ENCODE measurements around the gene INPP5J.

GRCh38 chr22:31091106-31091975 is 31.4 kb upstream of the INPP5J start:
- TF ChIP-seq, protein P1, sequence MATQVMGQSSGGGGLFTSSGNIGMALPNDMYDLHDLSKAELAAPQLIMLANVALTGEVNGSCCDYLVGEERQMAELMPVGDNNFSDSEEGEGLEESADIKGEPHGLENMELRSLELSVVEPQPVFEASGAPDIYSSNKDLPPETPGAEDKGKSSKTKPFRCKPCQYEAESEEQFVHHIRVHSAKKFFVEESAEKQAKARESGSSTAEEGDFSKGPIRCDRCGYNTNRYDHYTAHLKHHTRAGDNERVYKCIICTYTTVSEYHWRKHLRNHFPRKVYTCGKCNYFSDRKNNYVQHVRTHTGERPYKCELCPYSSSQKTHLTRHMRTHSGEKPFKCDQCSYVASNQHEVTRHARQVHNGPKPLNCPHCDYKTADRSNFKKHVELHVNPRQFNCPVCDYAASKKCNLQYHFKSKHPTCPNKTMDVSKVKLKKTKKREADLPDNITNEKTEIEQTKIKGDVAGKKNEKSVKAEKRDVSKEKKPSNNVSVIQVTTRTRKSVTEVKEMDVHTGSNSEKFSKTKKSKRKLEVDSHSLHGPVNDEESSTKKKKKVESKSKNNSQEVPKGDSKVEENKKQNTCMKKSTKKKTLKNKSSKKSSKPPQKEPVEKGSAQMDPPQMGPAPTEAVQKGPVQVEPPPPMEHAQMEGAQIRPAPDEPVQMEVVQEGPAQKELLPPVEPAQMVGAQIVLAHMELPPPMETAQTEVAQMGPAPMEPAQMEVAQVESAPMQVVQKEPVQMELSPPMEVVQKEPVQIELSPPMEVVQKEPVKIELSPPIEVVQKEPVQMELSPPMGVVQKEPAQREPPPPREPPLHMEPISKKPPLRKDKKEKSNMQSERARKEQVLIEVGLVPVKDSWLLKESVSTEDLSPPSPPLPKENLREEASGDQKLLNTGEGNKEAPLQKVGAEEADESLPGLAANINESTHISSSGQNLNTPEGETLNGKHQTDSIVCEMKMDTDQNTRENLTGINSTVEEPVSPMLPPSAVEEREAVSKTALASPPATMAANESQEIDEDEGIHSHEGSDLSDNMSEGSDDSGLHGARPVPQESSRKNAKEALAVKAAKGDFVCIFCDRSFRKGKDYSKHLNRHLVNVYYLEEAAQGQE (IDR thresholded peaks at IDR 0.05; ENCODE audit: borderline replicate concordance) = no peak
- TF ChIP-seq EP300 (conservative IDR thresholded peaks at IDR 0.05; ENCODE audit: poor library complexity, severe bottlenecking) (no peak), POLR2AphosphoS5 (IDR thresholded peaks at IDR 0.05) (no peak), TAF1 (IDR thresholded peaks at IDR 0.05; ENCODE audit: low read depth) (no peak), RAD21 (conservative IDR thresholded peaks at IDR 0.05) (no peak), EZH2 (IDR thresholded peaks at IDR 0.05; ENCODE audit: borderline replicate concordance, insufficient read depth, low read length, poor library complexity, severe bottlenecking) (no peak)
- TF ChIP-seq, protein P2, sequence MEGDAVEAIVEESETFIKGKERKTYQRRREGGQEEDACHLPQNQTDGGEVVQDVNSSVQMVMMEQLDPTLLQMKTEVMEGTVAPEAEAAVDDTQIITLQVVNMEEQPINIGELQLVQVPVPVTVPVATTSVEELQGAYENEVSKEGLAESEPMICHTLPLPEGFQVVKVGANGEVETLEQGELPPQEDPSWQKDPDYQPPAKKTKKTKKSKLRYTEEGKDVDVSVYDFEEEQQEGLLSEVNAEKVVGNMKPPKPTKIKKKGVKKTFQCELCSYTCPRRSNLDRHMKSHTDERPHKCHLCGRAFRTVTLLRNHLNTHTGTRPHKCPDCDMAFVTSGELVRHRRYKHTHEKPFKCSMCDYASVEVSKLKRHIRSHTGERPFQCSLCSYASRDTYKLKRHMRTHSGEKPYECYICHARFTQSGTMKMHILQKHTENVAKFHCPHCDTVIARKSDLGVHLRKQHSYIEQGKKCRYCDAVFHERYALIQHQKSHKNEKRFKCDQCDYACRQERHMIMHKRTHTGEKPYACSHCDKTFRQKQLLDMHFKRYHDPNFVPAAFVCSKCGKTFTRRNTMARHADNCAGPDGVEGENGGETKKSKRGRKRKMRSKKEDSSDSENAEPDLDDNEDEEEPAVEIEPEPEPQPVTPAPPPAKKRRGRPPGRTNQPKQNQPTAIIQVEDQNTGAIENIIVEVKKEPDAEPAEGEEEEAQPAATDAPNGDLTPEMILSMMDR (IDR thresholded peaks at IDR 0.05; ENCODE audit: poor library complexity, severe bottlenecking) = no peak
